ENCODE results near the gene ARL17A. TPM values are rescaled to one million over a fixed set of nuclear protein-coding genes. Genes with fewer than 3 reads are reported as not detected.
"Not testable (repeated sequence)": the region's sequence is repeated elsewhere in the genome, so short reads cannot be mapped to it uniquely, and the experiment has no call there.

ARL17A gene
- total and polyA plus RNA-seq, 8 donors = 1.8 to 27.2 (median 9.6) TPM

- intact Hi-C loops (cut with DNase I; ENCODE audit: low total_unique reads); DNase-seq; H3K9me3 ChIP-seq; H3K36me3 ChIP-seq; H3K27me3 ChIP-seq; H3K4me1 ChIP-seq; H3K27ac ChIP-seq; H3K4me3 ChIP-seq: not testable (repeated sequence)
- WGBS, 5 donors = 16 to 42% (median 23%) methylated on average over 2 to 3 of the region's 3 CpGs
These were observed 18.9 kb upstream of the ARL17A start for GRCh38 chr17:46598344-46598931.

GRCh38 chr17:46591332-46591731 is 11.8 kb upstream of the ARL17A start:
- intact Hi-C loops (cut with DNase I; ENCODE audit: low total_unique reads); H3K9me3 ChIP-seq: not testable (repeated sequence)

GRCh38 chr17:46590157-46591146 is 11.0 kb upstream of the ARL17A start, which contains the start of gene NSF:
NSF (plus strand) TSS chr17:46590669; CDS start chr17:46590776, 107 bp downstream.
- DNase-seq; H3K36me3 ChIP-seq; H3K27me3 ChIP-seq; H3K4me3 ChIP-seq; H3K9me3 ChIP-seq; H3K4me1 ChIP-seq; H3K27ac ChIP-seq; intact Hi-C loops (cut with DNase I; ENCODE audit: low total_unique reads): not testable (repeated sequence)
- WGBS, 5 donors = no CpG with 5 or more reads among the region's 95 CpGs

More at GRCh38 chr17:46591332-46591731, 11.8 kb upstream of the ARL17A start:
- not testable (repeated sequence) for H3K27ac ChIP-seq, H3K27me3 ChIP-seq, H3K4me1 ChIP-seq, H3K36me3 ChIP-seq, H3K4me3 ChIP-seq, DNase-seq
- WGBS, 5 donors = no CpG with 5 or more reads among the region's 7 CpGs

- DNase-seq; H3K36me3 ChIP-seq; H3K4me3 ChIP-seq; H3K27me3 ChIP-seq; H3K9me3 ChIP-seq; intact Hi-C loops (cut with DNase I; ENCODE audit: low total_unique reads); H3K4me1 ChIP-seq; H3K27ac ChIP-seq: not testable (repeated sequence)
- no CpG with 5 or more reads among the region's 3 CpGs for WGBS, 5 donors
These were observed 6.0 kb upstream of the ARL17A start for GRCh38 chr17:46585444-46585843.

- DNase-seq; intact Hi-C loops (cut with DNase I; ENCODE audit: low total_unique reads): not testable (repeated sequence)
- 7 to 30% (median 19%) methylated on average over 1 to 7 of the region's 18 CpGs; no CpG with 5 or more reads in 1 of the 5 donors for WGBS, 5 donors
These were observed 591 bp upstream of the ARL17A start for GRCh38 chr17:46580082-46580481.

DNA sequence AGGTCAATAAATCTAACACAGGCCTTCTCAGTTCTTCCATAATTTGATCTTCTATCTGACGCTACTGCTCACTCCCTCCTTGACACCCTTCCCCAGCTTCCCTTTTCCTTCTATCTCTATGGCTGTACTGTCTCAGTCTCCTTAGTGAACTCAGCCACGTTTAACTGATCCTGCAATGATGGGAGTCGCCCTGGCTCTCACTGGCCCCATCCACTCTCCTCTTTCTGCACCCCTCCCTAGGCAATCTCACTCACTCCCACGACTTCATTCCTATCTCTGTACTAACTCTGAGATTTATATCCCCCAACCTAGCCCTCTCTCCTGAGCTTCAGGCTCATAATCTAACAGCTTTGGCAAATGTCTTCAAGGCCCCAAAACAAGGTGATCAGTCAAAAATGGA is 7.7 kb downstream of the ARL17A start:
- H3K4me1 ChIP-seq; H3K36me3 ChIP-seq; H3K9me3 ChIP-seq; DNase-seq; H3K27ac ChIP-seq; H3K4me3 ChIP-seq; intact Hi-C loops (cut with DNase I; ENCODE audit: low total_unique reads); H3K27me3 ChIP-seq: not testable (repeated sequence)
- WGBS, 5 donors = no CpG with 5 or more reads among the region's 4 CpGs

More at GRCh38 chr17:46580082-46580481, 591 bp upstream of the ARL17A start:
- not testable (repeated sequence) for H3K27me3 ChIP-seq, H3K36me3 ChIP-seq, H3K9me3 ChIP-seq, H3K4me1 ChIP-seq
- peak overlapping the region in 4 of 5 donors; percentile 60 to 81 (median 67) for H3K27ac ChIP-seq
- peak overlapping the region in 2 of 4 donors; percentile 15 to 29 for H3K4me3 ChIP-seq

DNA sequence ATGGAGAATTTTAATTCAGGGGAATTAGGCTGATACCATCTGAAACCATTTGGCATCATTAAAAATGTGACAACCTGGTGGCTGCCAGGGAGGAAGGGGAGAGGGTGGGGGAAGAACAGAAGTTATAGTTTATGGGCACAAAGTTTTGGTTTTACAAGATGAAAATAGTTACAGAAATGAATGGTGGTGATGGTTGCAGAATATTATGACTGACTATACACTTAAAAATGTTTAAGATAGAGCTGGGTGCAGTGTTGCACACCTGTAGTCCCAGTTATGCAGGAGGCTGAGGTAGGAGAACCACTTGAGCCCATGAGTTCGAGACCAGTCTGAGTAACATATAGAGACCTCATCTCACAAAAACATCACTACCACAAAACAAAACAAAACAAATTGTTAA is 12.5 kb downstream of the ARL17A start:
- H3K27ac ChIP-seq; H3K4me1 ChIP-seq; H3K27me3 ChIP-seq; DNase-seq; H3K36me3 ChIP-seq; H3K4me3 ChIP-seq; intact Hi-C loops (cut with DNase I; ENCODE audit: low total_unique reads); H3K9me3 ChIP-seq: not testable (repeated sequence)
- WGBS, 5 donors = no CpG with 5 or more reads among the region's 1 CpG

GRCh38 chr17:46566284-46566683 is 13.2 kb downstream of the ARL17A start:
- DNase-seq; H3K27ac ChIP-seq; intact Hi-C loops (cut with DNase I; ENCODE audit: low total_unique reads); H3K9me3 ChIP-seq; H3K36me3 ChIP-seq; H3K4me3 ChIP-seq; H3K27me3 ChIP-seq; H3K4me1 ChIP-seq: not testable (repeated sequence)
- no CpG with 5 or more reads among the region's 2 CpGs for WGBS, 5 donors

DNA sequence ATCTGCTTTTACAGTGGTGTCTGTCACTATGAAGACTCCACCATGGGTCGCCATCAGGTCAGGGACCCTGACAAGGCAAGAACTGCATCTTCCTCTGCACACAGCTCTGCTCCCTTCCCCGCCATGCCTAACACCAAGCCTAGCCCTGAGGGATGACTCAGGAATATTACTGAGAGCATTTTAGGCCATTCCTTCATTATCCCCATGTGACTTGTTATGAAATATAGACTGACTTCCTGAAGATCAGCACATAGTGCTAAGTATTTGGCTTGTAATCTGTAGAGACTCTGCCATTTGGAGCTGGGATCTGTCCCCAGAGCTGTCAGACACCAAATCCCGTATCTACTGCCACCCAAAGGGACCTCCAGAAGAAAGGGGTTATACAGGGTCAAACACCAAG is 19.4 kb downstream of the ARL17A start:
- intact Hi-C loops (cut with DNase I; ENCODE audit: low total_unique reads); H3K4me3 ChIP-seq; H3K9me3 ChIP-seq; DNase-seq; H3K4me1 ChIP-seq; H3K36me3 ChIP-seq; H3K27me3 ChIP-seq; H3K27ac ChIP-seq: not testable (repeated sequence)
- no CpG with 5 or more reads among the region's 3 CpGs for WGBS, 5 donors

- WGBS, 5 donors = no CpG with 5 or more reads among the region's 20 CpGs
- H3K36me3 ChIP-seq; H3K4me1 ChIP-seq; DNase-seq; H3K27ac ChIP-seq; intact Hi-C loops (cut with DNase I; ENCODE audit: low total_unique reads); H3K9me3 ChIP-seq; H3K27me3 ChIP-seq; H3K4me3 ChIP-seq: not testable (repeated sequence)
These were observed 20.3 kb downstream of the ARL17A start for GRCh38 chr17:46559155-46559554.

DNA sequence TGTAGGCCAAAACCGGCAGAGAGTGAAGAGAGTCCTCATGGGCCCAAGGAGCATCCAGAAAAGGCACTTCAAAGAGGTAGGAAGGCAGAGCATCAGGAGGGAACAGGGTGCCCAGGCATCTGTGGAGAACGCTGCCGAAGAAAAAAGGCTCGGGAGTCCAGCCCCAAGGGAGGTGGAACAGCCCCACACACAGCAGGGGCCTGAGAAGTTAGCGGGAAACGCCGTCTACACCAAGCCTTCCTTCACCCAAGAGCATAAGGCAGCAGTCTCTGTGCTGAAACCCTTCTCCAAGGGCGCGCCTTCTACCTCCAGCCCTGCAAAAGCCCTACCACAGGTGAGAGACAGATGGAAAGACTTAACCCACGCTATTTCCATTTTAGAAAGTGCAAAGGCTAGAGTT is 30.9 kb downstream of the ARL17A start:
- not testable (repeated sequence) for H3K4me3 ChIP-seq, H3K4me1 ChIP-seq, DNase-seq

DNA sequence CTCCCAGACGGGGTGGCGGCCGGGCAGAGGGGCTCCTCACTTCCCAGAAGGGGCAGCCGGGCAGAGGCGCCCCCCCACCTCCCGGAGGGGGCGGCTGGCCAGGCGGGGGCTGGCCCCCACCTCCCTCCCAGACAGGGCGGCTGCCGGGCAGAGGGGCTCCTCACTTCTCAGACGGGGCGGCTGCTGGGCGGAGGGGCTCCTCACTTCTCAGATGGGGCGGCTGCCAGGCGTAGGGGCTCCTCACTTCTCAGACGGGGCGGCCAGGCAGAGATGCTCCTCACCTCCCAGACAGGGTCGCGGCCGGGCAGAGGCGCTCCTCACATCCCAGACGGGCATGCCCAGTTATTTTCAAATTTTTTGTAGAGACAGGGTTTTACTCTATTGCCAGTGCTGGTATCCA is 44.8 kb downstream of the ARL17A start:
- H3K36me3 ChIP-seq; H3K27ac ChIP-seq; intact Hi-C loops (cut with DNase I; ENCODE audit: low total_unique reads); H3K4me3 ChIP-seq; H3K4me1 ChIP-seq; DNase-seq; H3K9me3 ChIP-seq; H3K27me3 ChIP-seq: not testable (repeated sequence)
- 94 to 98% (median 96%) methylated on average over 9 to 22 of the region's 22 CpGs for WGBS, 5 donors

More for the DNA sequence above, 30.9 kb downstream of the ARL17A start:
- H3K27me3 ChIP-seq; H3K9me3 ChIP-seq; H3K27ac ChIP-seq; intact Hi-C loops (cut with DNase I; ENCODE audit: low total_unique reads): not testable (repeated sequence)
- 94 to 98% (median 95%) methylated on average over 9 of the region's 10 CpGs for WGBS, 5 donors
- peaks cover 0 to 15% (median 2%) of the 10 kb centered on the region in 4 donors for H3K36me3 ChIP-seq
